WTC11 (cell line): Measurements from ENCODE around the gene IFITM2. TPM values are rescaled to one million over a fixed set of nuclear protein-coding genes. Genes with fewer than 3 reads are reported as not detected.

Experiments used
- AFF4 ChIP-seq: sonication (generic); formaldehyde crosslinking; IDR thresholded peaks from 2 replicates; pipeline ENCODE4 v1.8.1; 2023; ENCODE audit warnings: mild to moderate bottlenecking, missing genetic modification reagents, borderline replicate concordance
- ARID4B ChIP-seq: sonication (generic); formaldehyde crosslinking; IDR thresholded peaks from 2 replicates; pipeline ENCODE4 v1.8.0; 2023; ENCODE audit warnings: missing genetic modification reagents, mild to moderate bottlenecking, borderline replicate concordance
- ATF2 ChIP-seq: sonication (generic); formaldehyde crosslinking; IDR thresholded peaks from 2 replicates; pipeline ENCODE4 v1.8.1; 2022; ENCODE audit warnings: low read depth, missing genetic modification reagents, borderline replicate concordance
- ESRRA ChIP-seq: sonication (generic); formaldehyde crosslinking; IDR thresholded peaks from 2 replicates; pipeline ENCODE4 v1.8.1; 2022; ENCODE audit warnings: mild to moderate bottlenecking, missing genetic modification reagents, borderline replicate concordance
- FOXK1 ChIP-seq: sonication (generic); formaldehyde crosslinking; IDR thresholded peaks from 2 replicates; pipeline ENCODE4 v1.8.0; 2022; ENCODE audit warnings: mild to moderate bottlenecking, moderate library complexity, missing genetic modification reagents
- IRF1 ChIP-seq: sonication (generic); formaldehyde crosslinking; IDR thresholded peaks from 2 replicates; pipeline ENCODE4 v1.8.0; 2023; ENCODE audit warnings: missing genetic modification reagents
- IRF2 ChIP-seq: sonication (generic); formaldehyde crosslinking; IDR thresholded peaks from 2 replicates; pipeline ENCODE4 v1.8.0; 2022; ENCODE audit warnings: low read depth, missing genetic modification reagents, borderline replicate concordance
- MAX ChIP-seq: sonication (generic); formaldehyde crosslinking; IDR thresholded peaks from 2 replicates; pipeline ENCODE4 v1.8.0; 2022; ENCODE audit warnings: mild to moderate bottlenecking, missing genetic modification reagents
- MLX ChIP-seq: sonication (generic); formaldehyde crosslinking; IDR thresholded peaks from 2 replicates; pipeline ENCODE4 v1.8.1; 2023; ENCODE audit warnings: mild to moderate bottlenecking, missing genetic modification reagents, moderate library complexity
- MYBL2 ChIP-seq: sonication (generic); formaldehyde crosslinking; IDR thresholded peaks from 2 replicates; pipeline ENCODE4 v1.8.1; 2023; ENCODE audit warnings: mild to moderate bottlenecking, moderate library complexity, missing genetic modification reagents
- NFE2L1 ChIP-seq: sonication (generic); formaldehyde crosslinking; IDR thresholded peaks from 2 replicates; pipeline ENCODE4 v1.8.1; 2023; ENCODE audit warnings: missing genetic modification reagents
- NR1H2 ChIP-seq: sonication (generic); formaldehyde crosslinking; IDR thresholded peaks from 2 replicates; pipeline ENCODE4 v1.9.0; 2021; ENCODE audit warnings: mild to moderate bottlenecking, moderate library complexity, missing genetic modification reagents
- SOX15 ChIP-seq: fragments of 250-450 bp; sonication (Bioruptor Pico); IDR thresholded peaks from 2 replicates; pipeline ENCODE4 v1.9.0; 2021; ENCODE audit warnings: mild to moderate bottlenecking
- USF1 ChIP-seq: sonication (generic); formaldehyde crosslinking; IDR thresholded peaks from 2 replicates; pipeline ENCODE4 v1.8.0; 2022; ENCODE audit warnings: mild to moderate bottlenecking, missing genetic modification reagents
- USF2 ChIP-seq: sonication (generic); formaldehyde crosslinking; IDR thresholded peaks from 2 replicates; pipeline ENCODE4 v1.8.1; 2023; ENCODE audit warnings: mild to moderate bottlenecking, missing genetic modification reagents, moderate library complexity
- ZBTB21 ChIP-seq: sonication (generic); formaldehyde crosslinking; IDR thresholded peaks from 2 replicates; pipeline ENCODE4 v1.8.1; 2023; ENCODE audit warnings: mild to moderate bottlenecking, missing genetic modification reagents, borderline replicate concordance
- ZNF138 ChIP-seq: sonication (generic); formaldehyde crosslinking; conservative IDR thresholded peaks from 2 replicates; pipeline ENCODE4 v1.8.1; 2022; ENCODE audit warnings: mild to moderate bottlenecking, moderate library complexity, missing genetic modification reagents
- ZNF232 ChIP-seq: sonication (generic); formaldehyde crosslinking; IDR thresholded peaks from 2 replicates; pipeline ENCODE4 v1.8.0; 2022; ENCODE audit warnings: mild to moderate bottlenecking, missing genetic modification reagents
- total RNA-seq: library from RNA; stranded (reverse); gene quantifications from 3 replicates; pipeline ENCODE4 v1.2.3, GENCODE V29; 2021

IFITM2 gene
- total RNA-seq, 1 experiment from 2014 or later = 436 TPM

- TF ChIP-seq ATF2 (no peak), MAX (CRISPR knock-in tag) (0 out of 2 replicates have a peak, but pooled peaks have one; percentile 70), SOX15 (CRISPR knock-in tag) (no peak), ZBTB21 (CRISPR knock-in tag) (no peak), AFF4 (CRISPR knock-in tag) (no peak), FOXK1 (CRISPR knock-in tag) (0 out of 2 replicates have a peak, but pooled peaks have one; percentile 18), IRF1 (CRISPR knock-in tag) (no peak), MYBL2 (no peak), ZNF138 (CRISPR knock-in tag) (no peak), ZNF232 (CRISPR knock-in tag) (no peak), NFE2L1 (no peak), NR1H2 (CRISPR knock-in tag) (no peak), USF1 (CRISPR knock-in tag) (peak; percentile 45), ARID4B (CRISPR knock-in tag) (peak; percentile 77), USF2 (CRISPR knock-in tag) (no peak), ESRRA (no peak), IRF2 (CRISPR knock-in tag) (no peak), MLX (CRISPR knock-in tag) (no peak)
- TF ChIP-seq, all 79 proteins: peak for 12
Measured at GRCh38 chr11:316031-316701, 8.6 kb downstream of the IFITM2 start (continued).
